T-cell (primary cell): ENCODE measurements around the gene PRDM12. TPM values are rescaled to one million over a fixed set of nuclear protein-coding genes. Genes with fewer than 3 reads are reported as not detected.

Source experiments
- ATAC-seq, 4 experiments: fragments of 200-7000 bp in 3 of 4; fragments of 150-1000 bp in 1 of 4; cut with Tn5 transposase; replicated peaks in 1 of 4; 1 replicate in 3 of 4; 2 replicates in 1 of 4; pipeline ENCODE4 v1.10.0; 2021; ENCODE audit warnings: moderate library complexity in 3 of 4, mild to moderate bottlenecking in 2 of 4, moderate number of reproducible peaks in 1 of 4
- CTCF ChIA-PET, 2 donors: fragments of 300-600 bp; sonication (Branson Sonifier 250); formaldehyde crosslinking; loops; one replicate each; lab custom pipeline; 2022; ENCODE audit warnings: antibody characterized with exemption in 2 of 2; lab: Charles Lee
- POLR2A ChIA-PET, 2 donors: fragments of 300-600 bp; sonication (Branson Sonifier 250); formaldehyde crosslinking; loops; one replicate each; lab custom pipeline; 2022; ENCODE audit warnings: antibody characterized with exemption in 2 of 2; lab: Charles Lee
- DNase-seq, 35 experiments: peaks; one replicate each; pipeline versions ENCODE4 v3.0.0 to v3.0.0-alpha.2; 2013 to 2023
- H3K27ac ChIP-seq: one replicate; pipeline ENCODE4 v1.5.1; 2013; ENCODE audit warnings: low read length
- H3K27me3 ChIP-seq, 2 experiments: replicated peaks in 1 of 2; 1 replicate in 1 of 2; 2 replicates in 1 of 2; pipeline versions ENCODE4 v1.6.1 to v1.7.0; 2013; ENCODE audit warnings: low read length in 1 of 2, mixed read lengths in 1 of 2; ENCODE audit not compliant: control insufficient read depth in 2 of 2, insufficient read depth in 2 of 2; ENCODE audit errors: extremely low read depth in 1 of 2
- H3K36me3 ChIP-seq, 2 donors: 1 replicate in 1 of 2; 2 replicates in 1 of 2; pipeline versions ENCODE4 v1.6.1 to v1.7.0; 2013; ENCODE audit warnings: low read length in 1 of 2; ENCODE audit not compliant: control insufficient read depth in 2 of 2, insufficient read depth in 1 of 2; ENCODE audit errors: extremely low read depth in 1 of 2
- H3K4me1 ChIP-seq, 2 experiments: 1 replicate in 1 of 2; 2 replicates in 1 of 2; pipeline versions ENCODE4 v1.6.1 to v1.7.0; 2013; ENCODE audit warnings: low read length in 2 of 2, mixed read lengths in 1 of 2; ENCODE audit not compliant: insufficient read depth in 2 of 2, control insufficient read depth in 1 of 2; ENCODE audit errors: extremely low read depth in 1 of 2
- H3K4me3 ChIP-seq, 2 donors: 1 replicate in 1 of 2; 2 replicates in 1 of 2; pipeline versions ENCODE4 v1.5.1 to v1.7.0; 2013; ENCODE audit warnings: mild to moderate bottlenecking in 2 of 2, low read length in 1 of 2, moderate library complexity in 1 of 2; ENCODE audit not compliant: control insufficient read depth in 1 of 2; ENCODE audit errors: extremely low read depth in 1 of 2
- H3K9me3 ChIP-seq: 2 replicates; pipeline ENCODE4 v1.7.0; 2013
- H3K27ac Mint-ChIP-seq, 2 donors: one replicate each; pipeline ENCODE4 v1.8.0; 2020 to 2021; ENCODE audit warnings: mild to moderate bottlenecking in 2 of 2, mixed read lengths in 2 of 2
- H3K27me3 Mint-ChIP-seq, 2 donors: one replicate each; pipeline ENCODE4 v1.8.0; 2021 to 2022; ENCODE audit warnings: mixed read lengths in 2 of 2
- H3K36me3 Mint-ChIP-seq: one replicate; pipeline ENCODE4 v1.8.0; 2021; ENCODE audit warnings: mixed read lengths
- H3K4me1 Mint-ChIP-seq, 3 donors: one replicate each; pipeline ENCODE4 v1.8.0; 2020 to 2022; ENCODE audit warnings: mixed read lengths in 3 of 3, mild to moderate bottlenecking in 1 of 3
- H3K4me3 Mint-ChIP-seq, 3 donors: one replicate each; pipeline ENCODE4 v1.8.0; 2020 to 2022; ENCODE audit warnings: mild to moderate bottlenecking in 3 of 3, mixed read lengths in 3 of 3, moderate library complexity in 3 of 3
- H3K9me3 Mint-ChIP-seq, 3 donors: one replicate each; pipeline ENCODE4 v1.8.0; 2020 to 2022; ENCODE audit warnings: mixed read lengths in 3 of 3
- WGBS: methylation state at CpG from one replicate; pipeline ENCODE4 v1.1.5; 2013; ENCODE audit warnings: missing lambda C conversion rate; ENCODE audit not compliant: insufficient coverage; 5-methylcytosine and 5-hydroxymethylcytosine counted together
- total RNA-seq, 35 experiments: library from RNA in 6 of 35; stranded (reverse) in 6 of 35; fragments of 120-200 nt in 1 of 35; gene quantifications; one replicate each; pipeline versions ENCODE4 v1.2.1 to v1.2.4 and lab custom pipeline; 2013 to 2026

Gene PRDM12
- total RNA-seq, 5 donors from 2014 or later (not counting 1 experiment from before 2014, with no cell fraction given) = 0.13 to 0.19 (median 0.16) TPM; not detected in 2

DNA sequence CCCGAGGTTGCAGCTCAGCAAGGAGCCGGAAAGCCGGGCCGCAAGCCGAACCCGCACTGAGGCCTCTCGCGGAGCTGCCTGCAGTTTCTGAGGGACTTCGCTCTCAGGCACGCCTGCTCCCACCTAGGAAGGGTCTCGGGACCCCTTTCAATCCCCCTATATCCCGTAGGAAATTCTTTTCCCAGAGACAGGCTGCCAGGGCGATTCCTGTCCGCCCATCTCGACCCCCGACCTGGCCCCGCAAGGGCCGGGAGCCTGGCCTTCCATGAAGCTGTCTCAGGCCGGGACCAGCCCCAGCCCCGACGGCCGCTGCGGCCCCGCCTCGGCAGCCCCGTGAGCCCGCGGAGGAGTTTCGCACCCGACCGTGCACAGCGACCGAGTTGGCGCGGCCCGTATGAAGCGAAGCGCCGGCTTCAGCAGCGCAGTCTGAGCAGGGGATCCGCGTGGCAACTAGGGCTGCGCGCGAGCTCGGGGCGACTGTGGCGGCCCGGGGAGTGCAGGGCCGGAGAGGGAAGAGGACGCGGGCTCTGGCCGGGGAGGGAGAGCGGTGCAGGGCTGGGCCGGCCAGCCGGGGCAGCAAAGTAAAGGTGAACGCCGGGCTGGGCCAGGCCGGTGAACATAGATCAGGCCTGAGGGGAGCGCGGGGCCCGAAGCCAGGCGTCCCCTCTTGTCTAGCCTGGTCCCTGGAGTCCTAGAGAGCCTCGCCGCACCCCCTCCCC is 977 bp upstream of the PRDM12 start:
- Mint-ChIP-seq H3K36me3 (no peaks in the 10 kb centered on the region), H3K9me3 (no peaks in the 10 kb centered on the region), H3K4me1 (peaks cover 20 to 35% (median 35%) of the 10 kb centered on the region in 3 donors), H3K4me3 (peak overlapping the region; percentile 24 to 85 (median 57)), H3K27ac (no peak overlapping the region), H3K27me3 (peaks cover 38 to 68% of the 10 kb centered on the region in 2 donors)
- Histone ChIP-seq H3K4me3 (peak overlapping the region; percentile 17 to 32), H3K27me3 (peaks cover 13 to 97% of the 10 kb centered on the region in 2 experiments), H3K36me3 (no peaks in the 10 kb centered on the region), H3K9me3 (no peaks in the 10 kb centered on the region), H3K27ac (no peak overlapping the region), H3K4me1 (peaks cover 2 to 61% of the 10 kb centered on the region in 2 experiments)
- ATAC-seq = peak; percentile 36 to 64 (median 52)
- CTCF ChIA-PET = no interaction called here
- 5% methylated on average over 58 of the region's 65 CpGs for WGBS
- POLR2A ChIA-PET = no interaction called here
- peak in 2 of 35 experiments; percentile 21 to 27 for DNase-seq

DNA sequence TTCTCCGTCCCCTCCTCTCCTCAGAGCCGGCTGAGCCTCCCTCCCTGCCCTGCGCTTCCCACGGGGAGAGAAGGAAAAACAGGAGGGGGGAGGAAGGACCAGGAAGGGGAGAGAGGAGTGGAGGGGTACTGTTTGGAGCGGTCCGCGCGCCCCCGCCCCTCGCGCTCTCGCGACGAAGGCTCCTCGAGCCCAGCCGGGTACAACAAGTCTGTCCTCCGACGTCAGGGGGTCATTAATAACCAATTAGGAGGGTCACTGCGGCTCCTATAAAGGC is 480 bp upstream of the PRDM12 start:
- peaks cover 34 to 68% of the 10 kb centered on the region in 2 donors for H3K27me3 Mint-ChIP-seq
- H3K27me3 ChIP-seq = peaks cover 13 to 97% of the 10 kb centered on the region in 2 experiments
- H3K9me3 Mint-ChIP-seq = no peaks in the 10 kb centered on the region
- no peak overlapping the region for H3K4me3 ChIP-seq
- H3K4me3 Mint-ChIP-seq = peak overlapping the region in 1 of 3 donors; percentile 85
- no peak for ATAC-seq
- ChIA-PET POLR2A (interaction anchor here in 1 of 2 donors (0.5 kb wide), 1 partner anchor 420 kb away, joined by 14 read pairs; no protein-coding TSS in a partner anchor), CTCF (no interaction called here)
- no peaks in the 10 kb centered on the region for H3K9me3 ChIP-seq
- WGBS = 5% methylated on average over 15 of the region's 19 CpGs
- no peak overlapping the region for H3K27ac Mint-ChIP-seq
- no peaks in the 10 kb centered on the region for H3K36me3 Mint-ChIP-seq
- H3K36me3 ChIP-seq = no peaks in the 10 kb centered on the region
- H3K27ac ChIP-seq = no peak overlapping the region
- H3K4me1 Mint-ChIP-seq = peaks cover 20 to 35% (median 35%) of the 10 kb centered on the region in 3 donors
- DNase-seq = no peak
- H3K4me1 ChIP-seq = peaks cover 2 to 61% of the 10 kb centered on the region in 2 experiments

DNA sequence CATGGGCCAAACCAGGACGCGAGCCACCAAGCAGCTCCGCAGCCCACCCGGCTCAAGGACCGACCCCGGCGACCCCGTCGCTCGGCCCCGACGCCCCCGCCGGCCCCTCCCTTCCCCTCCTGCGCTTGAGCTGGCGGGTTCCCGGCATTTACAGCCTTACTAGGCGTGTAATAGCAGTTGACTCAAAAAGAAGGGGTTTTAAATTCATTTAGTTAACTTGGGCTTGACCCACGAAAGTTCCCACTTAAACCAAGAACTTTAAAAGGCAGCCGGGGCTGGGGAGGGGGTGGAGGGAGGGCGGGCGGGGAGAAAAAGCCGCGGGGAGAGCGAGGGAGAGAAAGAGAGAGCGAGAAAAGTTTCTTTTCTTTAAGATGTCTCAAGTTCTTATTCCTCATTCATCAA is 636 bp downstream of the PRDM12 start:
- no peak overlapping the region for H3K27ac ChIP-seq
- Mint-ChIP-seq H3K4me3 (peak overlapping the region in 2 of 3 donors; percentile 54 to 85), H3K27ac (no peak overlapping the region), H3K4me1 (peaks cover 20 to 34% (median 33%) of the 10 kb centered on the region in 3 donors), H3K27me3 (peaks cover 32 to 66% of the 10 kb centered on the region in 2 donors), H3K36me3 (no peaks in the 10 kb centered on the region), H3K9me3 (no peaks in the 10 kb centered on the region)
- ChIA-PET POLR2A (interaction anchor here in 1 of 2 donors (0.6 kb wide), 1 partner anchor 8 kb away, joined by 3 read pairs; no protein-coding TSS in a partner anchor), CTCF (interaction anchor here in 1 of 2 donors (0.6 kb wide), 1 partner anchor 132 kb away, joined by 10 read pairs; no protein-coding TSS in a partner anchor)
- DNase-seq = no peak
- peaks cover 13 to 90% of the 10 kb centered on the region in 2 experiments for H3K27me3 ChIP-seq
- no peak overlapping the region for H3K4me3 ChIP-seq
- peaks cover 2 to 61% of the 10 kb centered on the region in 2 experiments for H3K4me1 ChIP-seq
- ATAC-seq = no peak
- no peaks in the 10 kb centered on the region for H3K36me3 ChIP-seq
- no peaks in the 10 kb centered on the region for H3K9me3 ChIP-seq
- 0% methylated on average over 4 of the region's 26 CpGs for WGBS

DNA sequence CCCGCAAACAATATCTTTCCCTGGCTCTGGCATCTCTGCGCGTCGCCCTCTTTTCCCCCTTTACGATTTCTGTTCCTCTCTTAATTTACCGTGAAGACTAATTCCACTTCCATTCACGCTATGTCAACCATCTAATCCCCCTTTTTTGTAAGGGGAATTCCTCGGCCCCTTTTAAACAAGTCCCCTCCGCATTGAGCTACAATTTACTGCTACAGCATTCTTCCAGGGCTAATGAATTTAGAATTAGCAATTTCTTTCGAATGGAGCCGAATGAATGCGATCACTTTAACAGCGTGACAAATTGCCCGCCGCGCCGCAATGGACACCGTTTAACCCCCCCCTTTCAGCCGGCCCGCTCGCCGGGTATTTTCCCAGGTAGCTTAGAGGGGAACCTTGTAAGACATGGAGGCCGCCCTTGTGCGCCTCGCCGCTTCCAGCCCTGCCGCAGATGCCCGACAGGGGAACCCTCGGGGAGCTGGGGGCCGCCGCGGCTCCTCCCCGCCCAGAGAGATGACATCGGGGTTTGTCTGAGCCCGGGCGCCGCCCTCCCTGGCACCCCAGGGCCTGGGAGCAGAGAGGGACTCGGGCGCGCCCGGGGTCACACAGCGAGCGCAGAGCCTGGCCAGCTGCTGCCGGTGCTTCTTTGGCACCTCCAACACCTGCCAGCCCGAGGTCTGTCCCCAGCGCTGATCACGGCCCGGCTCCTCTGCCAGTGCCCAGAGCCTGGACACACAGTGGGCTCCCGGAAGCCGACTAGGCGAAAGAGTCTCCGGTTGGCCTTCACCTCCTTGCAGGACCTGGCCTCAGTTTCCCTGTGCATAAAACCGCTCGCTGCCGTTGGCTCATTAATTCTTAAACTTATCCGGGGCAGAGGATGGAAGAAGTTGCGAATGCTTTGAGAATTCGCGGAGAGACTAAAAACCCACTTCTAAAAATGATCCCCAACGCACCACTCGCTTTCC is 1.3 kb downstream of the PRDM12 start:
- ATAC-seq (no peak), DNase-seq (no peak)
- H3K27me3 Mint-ChIP-seq = peaks cover 35 to 71% of the 10 kb centered on the region in 2 donors
- no peaks in the 10 kb centered on the region for H3K36me3 ChIP-seq
- WGBS = 9% methylated on average over 53 of the region's 61 CpGs
- peaks cover 13 to 87% of the 10 kb centered on the region in 2 experiments for H3K27me3 ChIP-seq
- H3K4me3 ChIP-seq = no peak overlapping the region
- ChIA-PET CTCF (interaction anchor here in 1 of 2 donors (0.6 kb wide), 1 partner anchor 132 kb away, joined by 10 read pairs; no protein-coding TSS in a partner anchor), POLR2A (no interaction called here)
- H3K9me3 ChIP-seq = no peaks in the 10 kb centered on the region
- peak overlapping the region in 2 of 3 donors; percentile 54 to 85 for H3K4me3 Mint-ChIP-seq
- H3K27ac ChIP-seq = no peak overlapping the region
- H3K9me3 Mint-ChIP-seq = no peaks in the 10 kb centered on the region
- H3K4me1 ChIP-seq = peaks cover 2 to 56% of the 10 kb centered on the region in 2 experiments
- H3K4me1 Mint-ChIP-seq = peaks cover 20 to 32% (median 31%) of the 10 kb centered on the region in 3 donors
- peak overlapping the region in 1 of 2 donors; percentile 41 for H3K27ac Mint-ChIP-seq
- H3K36me3 Mint-ChIP-seq = no peaks in the 10 kb centered on the region

DNA sequence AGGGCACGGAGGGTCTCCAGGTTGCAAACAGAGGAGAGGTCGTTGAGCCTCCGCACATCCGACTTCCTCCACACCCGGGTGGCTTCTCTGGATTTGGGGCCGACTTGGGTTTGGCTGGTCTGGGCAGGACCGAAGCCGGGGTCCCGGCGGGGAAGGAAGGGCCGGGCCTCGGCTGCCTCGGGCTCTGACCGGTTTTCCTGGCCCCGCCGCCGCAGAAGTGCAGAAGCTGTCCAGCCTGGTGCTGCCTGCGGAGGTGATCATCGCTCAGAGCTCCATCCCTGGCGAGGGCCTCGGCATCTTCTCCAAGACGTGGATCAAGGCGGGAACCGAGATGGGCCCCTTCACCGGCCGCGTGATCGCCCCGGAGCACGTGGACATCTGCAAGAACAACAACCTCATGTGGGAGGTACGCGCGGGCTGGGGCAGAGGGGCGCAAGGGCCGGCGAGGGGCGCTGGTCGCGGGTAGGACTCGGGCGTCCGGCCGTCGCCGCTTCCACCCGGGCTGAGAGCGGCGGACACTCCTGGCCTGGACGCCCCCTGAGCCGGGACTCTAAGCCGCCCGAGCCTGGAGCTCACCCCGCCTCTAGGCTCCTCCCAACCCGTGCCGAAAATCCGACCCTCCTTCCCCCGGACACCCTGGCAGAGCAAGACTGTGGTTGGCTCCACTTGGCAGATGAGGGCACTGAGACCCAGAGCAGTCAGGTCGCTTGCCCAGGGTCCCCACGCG is 2.2 kb downstream of the PRDM12 start:
- H3K36me3 ChIP-seq = no peaks in the 10 kb centered on the region
- peaks cover 20 to 31% (median 30%) of the 10 kb centered on the region in 3 donors for H3K4me1 Mint-ChIP-seq
- no peak overlapping the region for H3K27ac Mint-ChIP-seq
- peaks cover 13 to 78% of the 10 kb centered on the region in 2 experiments for H3K27me3 ChIP-seq
- DNase-seq (no peak), ATAC-seq (no peak)
- 8% methylated on average over 54 of the region's 60 CpGs for WGBS
- peaks cover 35 to 67% of the 10 kb centered on the region in 2 donors for H3K27me3 Mint-ChIP-seq
- no peak overlapping the region for H3K27ac ChIP-seq
- CTCF ChIA-PET = interaction anchor here in 1 of 2 donors (0.5 kb wide), 1 partner anchor 208 kb away, joined by 3 read pairs; no protein-coding TSS in a partner anchor
- H3K36me3 Mint-ChIP-seq = no peaks in the 10 kb centered on the region
- no peak overlapping the region for H3K4me3 ChIP-seq
- no peaks in the 10 kb centered on the region for H3K9me3 Mint-ChIP-seq
- no peaks in the 10 kb centered on the region for H3K9me3 ChIP-seq
- peaks cover 2 to 48% of the 10 kb centered on the region in 2 experiments for H3K4me1 ChIP-seq
- POLR2A ChIA-PET = no interaction called here
- H3K4me3 Mint-ChIP-seq = no peak overlapping the region
